G401 (cell line): ENCODE results near the gene GADL1. TPM values are rescaled to one million over a fixed set of nuclear protein-coding genes. Genes with fewer than 3 reads are reported as not detected.

Experiments
- DNase-seq: peaks from one replicate; pipeline ENCODE4 v3.0.0-alpha.2; 2015; ENCODE audit warnings: low spot score
- in situ Hi-C: cut with HindIII; loops from 2 replicates; pipeline ENCODE4 v1.10.0; 2016; ENCODE audit warnings: low sequenced_read_pairs, mixed read lengths
- total RNA-seq: library from RNA; depleted of rRNA; stranded (reverse); fragments of >200 nt; shearing (Covaris generic); gene quantifications from 2 replicates; pipeline ENCODE4 v1.2.3, GENCODE V29; 2014

GADL1 gene
- total RNA-seq, 1 experiment from 2014 or later, result not detected

DNA sequence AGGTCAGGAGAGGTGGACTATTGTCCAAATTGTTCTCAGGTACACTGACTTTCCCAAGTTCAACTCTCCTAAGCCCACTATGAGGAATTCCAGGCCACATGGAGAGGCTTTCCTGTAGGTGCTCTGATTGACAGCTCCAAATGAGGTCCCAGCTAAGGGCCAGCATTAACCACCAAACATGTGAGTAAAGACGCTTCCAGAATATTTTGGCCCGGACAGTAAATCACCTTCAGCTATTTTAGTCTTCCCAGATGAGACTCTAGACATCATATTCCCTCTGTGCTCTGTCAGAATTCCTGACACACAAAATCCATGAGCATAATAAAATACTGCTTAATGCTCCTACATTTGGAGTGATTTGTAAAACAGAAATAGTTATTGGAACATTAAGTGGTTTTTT lies 152.6 kb downstream of the GADL1 start:
- in situ Hi-C loops, result no loop called here
- no peak for DNase-seq

DNA sequence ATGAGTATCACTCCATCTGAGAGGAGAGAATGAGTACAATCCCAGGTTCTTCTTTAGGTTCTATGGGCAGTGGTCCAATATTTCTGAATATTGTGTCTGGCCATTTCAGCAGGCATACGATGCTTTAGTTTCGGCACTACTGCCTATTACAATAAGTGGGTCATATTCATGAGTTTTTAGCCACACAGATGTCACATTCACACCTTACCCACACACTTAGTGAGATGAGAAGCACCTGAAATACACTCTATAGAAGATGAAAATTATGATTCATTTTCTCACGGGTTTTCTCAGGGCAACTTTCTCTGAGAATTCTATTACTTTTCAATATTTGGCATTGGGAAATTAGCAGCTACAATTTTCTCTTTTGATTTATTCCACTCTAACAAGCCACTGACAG lies 155.9 kb downstream of the GADL1 start:
- DNase-seq, result no peak
- in situ Hi-C loops, result no loop called here

DNA sequence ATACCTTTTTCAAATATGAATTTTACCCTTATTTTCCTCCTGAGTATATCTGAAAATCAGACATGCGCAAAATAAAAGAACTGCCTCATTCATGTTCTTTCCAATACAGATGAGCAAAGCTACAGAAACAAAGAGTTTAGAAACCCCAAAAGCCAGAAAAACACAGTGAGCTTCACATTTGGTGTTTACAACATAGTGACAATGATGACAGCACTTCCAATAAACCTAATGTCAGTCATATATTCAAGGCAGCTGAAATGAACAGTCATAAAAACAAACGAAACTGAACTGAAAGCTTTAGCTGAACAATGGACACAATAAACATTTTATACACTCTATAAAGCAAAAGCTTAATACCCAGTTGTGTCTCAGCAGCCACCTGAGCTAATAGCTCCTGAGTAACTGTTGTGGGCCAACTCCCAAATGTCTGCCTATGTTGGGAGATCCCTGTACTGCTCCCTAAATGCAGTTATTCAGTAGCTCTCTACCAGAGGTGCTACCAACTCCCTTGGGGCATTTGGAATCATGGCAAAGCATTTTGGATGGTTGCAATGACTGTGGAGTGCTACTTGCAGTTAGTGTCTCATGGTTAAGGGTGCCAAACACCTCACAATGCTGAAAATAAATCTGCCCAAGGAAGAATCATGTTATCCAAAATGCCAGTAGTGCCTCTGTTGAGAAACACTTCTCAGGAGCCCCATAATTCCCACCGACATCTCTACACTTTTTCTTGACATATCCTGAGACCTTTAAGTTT lies 156.5 kb downstream of the GADL1 start:
- in situ Hi-C loops, result no loop called here
- DNase-seq, result no peak

DNA sequence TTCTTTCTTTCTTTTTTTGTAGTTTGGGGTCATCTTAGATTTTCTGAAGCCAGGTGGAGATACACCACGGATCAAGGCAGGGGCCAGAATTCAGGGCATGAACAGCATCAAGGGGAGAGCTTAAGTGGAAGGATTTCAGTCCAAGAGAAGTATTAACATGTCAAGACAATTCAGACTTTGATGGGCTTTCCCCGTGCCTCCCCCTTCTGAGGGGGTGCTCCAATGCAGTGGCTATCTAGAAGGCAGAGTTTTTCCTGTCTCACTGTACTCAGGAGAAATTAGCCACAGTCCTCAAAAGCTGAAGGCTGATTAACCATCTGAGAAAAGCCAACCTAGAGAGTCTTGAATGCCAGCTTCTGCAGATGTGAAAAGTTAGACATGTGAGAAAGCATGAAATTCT lies 160.8 kb downstream of the GADL1 start:
- in situ Hi-C loops, result no loop called here
- DNase-seq, result no peak

DNA sequence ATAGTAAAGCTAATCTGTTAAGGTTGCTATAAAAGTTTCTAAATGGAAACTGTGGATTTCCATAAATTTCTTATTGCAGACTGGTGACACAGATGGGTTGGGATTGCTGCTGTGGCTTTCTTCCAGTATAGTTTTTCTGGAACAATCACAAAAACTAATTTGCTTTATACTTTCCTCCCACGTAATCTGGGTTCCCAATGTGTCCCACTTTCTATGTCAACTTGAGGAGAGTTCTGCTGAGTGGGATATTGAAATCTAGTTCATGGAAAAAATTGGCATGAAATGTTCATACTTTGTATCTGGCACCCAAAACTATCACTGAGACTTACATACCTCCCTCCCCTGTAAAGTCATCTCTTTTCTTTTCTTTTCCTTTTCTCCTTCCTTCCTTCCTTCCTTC lies 161.3 kb downstream of the GADL1 start:
- in situ Hi-C loops, result no loop called here

DNA sequence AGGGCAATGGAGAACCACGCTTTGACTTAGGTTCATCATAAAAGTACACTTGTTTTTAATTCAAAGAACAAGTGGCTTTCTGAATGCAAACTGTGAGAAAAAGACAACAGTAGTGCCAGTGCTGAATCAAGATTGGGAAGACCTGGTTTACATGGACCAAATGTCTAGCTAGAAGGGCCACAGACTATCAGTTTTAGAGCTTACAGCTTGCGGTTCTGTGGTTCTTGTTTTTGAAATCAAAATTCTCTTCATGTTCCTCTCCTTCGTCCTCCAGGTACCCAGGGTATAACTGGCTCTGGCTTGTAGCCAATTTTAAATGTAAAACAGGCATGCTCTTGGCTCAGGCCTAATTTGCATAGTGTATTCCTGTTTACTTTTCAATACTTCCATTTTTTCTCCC lies 163.5 kb downstream of the GADL1 start:
- no peak for DNase-seq
- in situ Hi-C loops, result no loop called here

More for the DNA sequence above, 161.3 kb downstream of the GADL1 start:
- no peak for DNase-seq

DNA sequence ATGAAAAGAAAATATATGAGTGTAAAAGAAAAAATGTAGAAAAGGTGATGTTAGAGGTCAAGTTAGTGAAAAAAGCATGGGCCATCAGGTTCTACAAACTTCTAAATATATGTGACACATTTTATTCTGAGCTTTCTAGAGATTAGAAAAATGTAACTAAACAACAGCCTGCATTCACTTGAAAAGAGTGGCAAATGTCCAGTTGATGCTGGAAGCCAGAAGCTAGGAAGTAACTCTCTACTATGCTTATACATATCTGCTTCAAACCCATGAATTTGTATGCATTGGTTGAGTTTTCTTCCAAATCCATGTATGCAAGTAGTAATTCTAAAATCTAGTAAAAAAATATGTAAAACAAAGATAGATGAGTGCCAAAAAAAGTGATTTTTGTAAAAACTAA lies 164.5 kb downstream of the GADL1 start:
- no peak for DNase-seq
- in situ Hi-C loops, result no loop called here

DNA sequence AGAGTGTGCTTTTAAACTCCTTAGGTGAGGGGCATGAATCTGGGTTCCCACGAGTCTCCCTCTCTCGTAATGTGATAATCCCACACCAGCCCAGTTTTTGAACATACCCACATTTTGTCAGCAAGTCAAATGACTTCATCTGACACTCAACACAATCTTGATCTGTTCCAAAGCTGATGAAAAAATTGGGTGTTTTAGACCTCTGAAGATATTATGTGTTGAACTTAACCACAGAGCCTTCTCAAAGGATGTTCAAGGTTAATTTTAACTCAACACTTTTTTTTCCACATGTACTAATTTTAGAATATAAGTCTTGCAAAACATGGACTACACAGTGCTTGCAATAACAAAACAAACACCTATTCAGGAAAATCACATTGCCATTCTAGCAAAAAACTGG lies 164.9 kb downstream of the GADL1 start:
- in situ Hi-C loops, result no loop called here
- no peak for DNase-seq

DNA sequence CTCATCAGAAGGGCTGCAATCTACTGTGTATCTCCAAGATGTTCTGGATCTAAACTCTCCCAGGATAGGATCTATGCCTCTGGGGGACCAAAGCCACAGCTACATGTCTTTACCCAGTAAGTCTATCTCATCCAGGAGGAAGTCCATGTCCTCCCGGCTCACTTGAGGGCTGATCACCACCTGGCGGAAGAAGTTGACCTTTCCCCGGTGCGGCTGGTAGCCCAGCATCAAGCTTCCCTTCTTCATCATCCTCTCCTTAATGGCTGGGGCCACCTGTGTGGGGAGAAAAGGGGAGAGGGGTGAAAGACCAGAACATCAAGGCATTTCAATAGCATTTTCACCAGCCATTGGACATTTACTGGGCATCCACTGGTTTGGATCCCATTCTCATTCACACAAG lies 166.3 kb downstream of the GADL1 start:
- no peak for DNase-seq
- in situ Hi-C loops, result no loop called here

DNA sequence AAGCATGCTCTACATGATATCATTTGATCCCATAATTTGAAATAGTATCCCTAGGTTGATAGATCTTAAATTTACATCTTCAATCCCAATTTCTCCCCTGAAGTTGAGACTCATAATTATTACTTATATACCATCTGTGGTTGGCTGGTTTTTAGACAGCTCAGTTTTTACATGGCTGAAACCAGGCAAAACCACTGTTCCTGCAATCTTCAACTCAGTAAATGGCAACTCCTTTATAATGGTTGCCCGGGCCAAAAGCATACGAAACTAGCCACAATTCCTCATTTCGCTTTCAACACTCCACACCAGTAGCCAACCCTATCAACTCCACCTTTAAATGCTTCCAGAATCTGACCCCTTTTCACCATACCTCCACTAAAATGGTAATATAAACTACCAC lies 169.6 kb downstream of the GADL1 start:
- no peak for DNase-seq
- in situ Hi-C loops, result no loop called here

DNA sequence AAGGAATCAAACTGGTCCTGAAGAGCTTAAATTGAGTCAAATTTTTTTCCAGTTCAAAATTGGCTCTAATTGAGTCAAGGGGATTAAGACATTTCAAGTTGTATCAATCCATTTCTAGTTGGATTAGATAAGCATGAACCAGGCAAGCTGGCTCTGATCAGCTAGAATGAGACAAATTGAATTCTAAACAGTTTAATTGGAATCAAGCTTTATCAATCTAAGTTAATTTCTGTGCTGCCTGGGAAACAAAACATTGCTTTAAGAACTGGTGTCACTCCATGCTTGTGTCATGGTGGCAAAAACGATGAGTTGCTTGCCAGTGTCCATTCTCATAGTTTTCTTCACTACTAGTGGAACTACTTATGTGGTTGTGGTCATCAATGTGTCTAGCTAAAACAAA lies 171.2 kb downstream of the GADL1 start:
- DNase-seq, result no peak
- in situ Hi-C loops, result no loop called here

DNA sequence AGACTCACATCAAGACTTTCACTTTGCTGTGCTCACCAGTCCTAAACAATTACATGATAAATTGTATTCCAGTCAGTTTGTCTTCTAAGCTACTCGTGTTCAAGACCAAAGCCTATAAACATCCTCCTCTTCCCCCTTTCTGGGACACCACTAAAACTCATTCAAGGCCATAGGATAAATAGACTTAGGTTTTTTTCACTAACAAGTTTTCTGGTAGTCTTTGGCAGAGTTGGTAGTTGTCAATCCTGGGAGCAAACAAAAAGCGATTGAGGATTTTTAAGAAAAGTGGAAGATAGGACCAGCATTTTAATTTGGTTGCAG lies 173.2 kb downstream of the GADL1 start:
- DNase-seq, result no peak
- in situ Hi-C loops, result no loop called here

DNA sequence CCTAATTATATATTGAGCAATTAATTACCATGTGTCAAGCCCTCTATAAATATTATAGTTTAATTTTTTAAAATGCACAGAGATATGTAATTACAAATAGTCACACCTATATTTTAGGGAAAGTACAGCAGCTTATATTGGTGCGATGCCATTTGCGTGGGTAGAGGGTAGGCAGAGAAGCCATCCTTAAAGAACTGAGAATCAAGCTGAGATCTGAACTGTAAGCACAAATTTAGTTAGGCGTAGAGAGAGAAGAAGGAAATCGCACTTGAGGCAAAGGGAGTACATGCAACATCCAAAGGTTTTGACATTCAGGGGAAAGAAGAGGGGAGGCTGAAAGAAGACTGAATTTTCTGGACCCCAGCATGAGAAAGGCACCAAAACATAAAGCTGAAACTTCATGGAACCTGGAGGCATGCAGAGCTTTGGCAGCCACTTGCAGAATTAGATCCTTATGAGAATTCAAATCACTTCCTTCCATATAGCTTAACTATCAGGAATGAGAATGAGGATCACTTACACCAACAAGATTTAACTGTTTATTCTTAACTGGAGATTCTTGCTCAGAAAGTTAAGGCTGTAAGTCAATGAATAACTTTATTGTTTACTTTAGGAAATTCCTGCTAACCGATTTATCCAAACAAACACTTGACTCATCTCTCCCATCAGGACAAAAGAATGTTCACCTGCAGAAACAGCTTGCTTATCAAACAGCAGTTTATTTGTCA lies 173.7 kb downstream of the GADL1 start:
- in situ Hi-C loops, result no loop called here
- DNase-seq, result no peak

DNA sequence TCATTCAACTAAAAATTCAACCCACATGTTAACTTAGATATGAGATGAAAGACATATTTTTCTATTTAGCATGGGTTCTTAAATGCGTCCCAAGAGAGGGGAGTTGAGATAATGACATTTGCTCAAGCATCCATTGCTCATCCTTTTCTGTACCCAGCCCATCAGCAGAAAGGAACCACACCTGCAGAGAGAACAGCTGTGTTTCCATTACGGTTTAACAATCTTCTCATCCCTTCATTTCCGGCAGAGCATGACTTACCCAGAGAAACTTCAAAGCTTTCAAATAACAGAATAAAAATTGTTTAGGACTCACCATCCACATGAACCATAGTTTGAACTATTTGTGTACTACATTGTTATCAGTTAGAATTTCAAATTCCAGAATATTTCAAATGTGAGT lies 174.9 kb downstream of the GADL1 start:
- in situ Hi-C loops, result no loop called here
- no peak for DNase-seq

DNA sequence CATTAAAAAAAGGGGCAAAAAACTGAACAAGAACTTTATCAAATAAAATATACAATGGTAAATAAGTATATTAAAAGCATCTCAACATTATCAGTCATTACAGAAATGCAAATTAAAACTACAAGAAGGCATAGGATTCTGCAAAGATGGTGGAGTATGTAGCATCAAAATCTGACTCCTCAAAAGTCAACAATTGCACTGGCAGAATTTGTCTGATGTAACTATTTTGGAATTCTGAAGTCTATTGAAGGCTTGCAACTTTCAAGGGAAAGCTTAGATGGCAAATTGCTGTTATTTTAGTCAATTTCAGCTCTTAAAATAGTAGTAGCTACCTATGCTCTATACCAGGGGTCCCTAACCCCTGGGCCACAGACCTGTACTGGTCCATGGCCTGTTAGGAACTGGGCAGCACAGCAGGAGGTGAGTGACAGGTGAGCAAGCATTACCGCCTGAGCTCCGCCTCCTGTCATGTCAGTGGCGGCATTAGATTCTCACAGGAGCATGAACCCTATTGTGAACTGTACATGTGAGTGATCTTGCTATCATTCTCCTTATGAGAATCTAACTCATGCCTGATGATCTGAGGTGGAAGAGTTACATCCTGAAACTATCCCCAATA lies 180.5 kb downstream of the GADL1 start:
- in situ Hi-C loops, result no loop called here
- DNase-seq, result no peak

DNA sequence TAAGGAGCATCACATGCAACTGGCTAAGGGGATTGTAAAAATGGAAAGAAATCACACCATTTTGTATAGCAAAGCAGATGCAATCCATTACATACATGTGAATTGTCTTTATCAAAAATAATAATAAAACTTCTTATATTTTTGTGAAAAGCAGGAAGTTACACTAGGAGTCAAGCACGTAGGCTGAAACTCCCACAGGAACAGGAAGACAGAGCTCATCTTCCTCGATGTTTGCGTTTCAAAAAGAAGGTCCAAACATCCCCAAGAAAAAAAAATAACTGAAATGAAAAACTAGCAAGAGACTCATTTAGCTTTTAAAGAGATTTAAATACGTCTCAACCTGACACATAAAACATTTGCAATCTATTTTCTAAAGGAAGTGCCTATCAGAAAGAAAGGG lies 181.5 kb downstream of the GADL1 start:
- in situ Hi-C loops, result no loop called here
- DNase-seq, result no peak

DNA sequence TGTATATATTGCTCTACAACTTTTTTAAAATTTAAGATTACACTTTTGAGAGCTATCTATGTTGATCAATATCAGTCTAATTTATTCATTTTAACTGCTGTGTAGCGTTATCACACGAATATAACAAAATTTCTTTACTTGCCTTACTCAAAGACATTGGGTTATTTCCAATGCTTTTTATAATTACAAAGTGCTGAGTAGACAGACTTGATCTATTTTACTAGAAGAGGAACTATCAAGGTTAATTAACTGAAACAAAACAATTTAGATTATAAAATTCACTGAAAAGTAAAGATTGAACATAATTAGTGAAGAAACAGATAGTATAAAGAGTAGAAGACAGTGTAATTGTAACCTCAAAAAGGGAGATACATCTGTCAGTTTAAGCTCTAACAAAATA lies 182.6 kb downstream of the GADL1 start:
- DNase-seq, result no peak
- in situ Hi-C loops, result no loop called here

DNA sequence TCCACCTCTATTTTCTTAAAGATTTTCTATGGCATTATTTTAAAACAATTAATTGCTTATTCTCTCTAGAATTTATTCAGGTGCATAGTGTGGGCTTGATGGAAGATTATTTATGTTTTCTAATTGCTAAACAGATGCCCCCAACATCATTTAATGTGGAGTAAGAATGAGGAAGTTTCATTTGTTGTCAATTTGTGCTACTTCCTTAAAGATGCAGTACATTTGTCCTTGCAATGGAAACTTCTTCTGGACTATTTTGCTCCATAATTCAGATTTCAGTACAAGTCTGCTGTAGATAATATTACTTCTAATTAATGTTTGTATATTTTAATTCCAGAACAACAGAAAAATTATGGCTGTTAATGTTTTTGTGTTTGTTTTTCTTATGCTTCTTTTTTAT lies 183.3 kb downstream of the GADL1 start:
- in situ Hi-C loops, result no loop called here
- DNase-seq, result no peak

DNA sequence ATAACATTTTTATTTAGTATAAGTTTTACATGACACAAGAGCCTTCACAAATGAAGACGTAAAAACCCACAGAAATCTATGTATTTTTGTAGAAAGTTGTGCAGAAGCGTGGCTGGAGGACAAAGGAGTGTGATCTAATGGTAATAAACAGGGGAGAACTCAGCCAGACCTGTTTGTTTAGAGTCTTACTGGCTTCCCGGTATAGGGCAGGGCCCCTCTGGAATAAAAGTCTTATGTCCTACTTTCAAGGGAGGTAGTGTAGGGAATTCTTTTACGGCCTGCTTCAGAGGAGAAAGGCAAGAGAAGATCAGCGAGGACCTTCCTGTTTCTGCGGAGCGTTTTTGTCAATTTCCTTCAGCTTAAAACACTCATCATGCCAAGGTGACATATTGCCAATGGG lies 184.4 kb downstream of the GADL1 start:
- in situ Hi-C loops, result no loop called here
- no peak for DNase-seq

DNA sequence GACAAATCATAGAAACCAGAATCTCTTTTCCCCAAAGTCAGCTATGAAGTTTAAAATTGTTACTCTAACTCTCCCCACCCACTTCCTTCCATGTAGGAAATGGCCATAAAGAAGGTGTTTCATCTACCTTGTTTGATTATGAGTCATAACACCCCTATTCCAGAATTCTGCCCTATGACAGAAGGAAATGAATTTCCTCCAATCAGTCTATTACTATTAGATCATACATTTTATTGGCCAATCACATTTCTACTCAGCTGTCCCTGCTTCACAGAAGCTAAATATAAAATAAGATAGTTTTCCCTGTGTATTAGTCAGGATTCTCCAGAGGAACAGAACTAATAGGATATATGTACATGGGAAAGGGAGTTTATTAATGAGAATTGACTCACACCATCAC lies 186.0 kb downstream of the GADL1 start:
- DNase-seq, result no peak
- in situ Hi-C loops, result no loop called here

DNA sequence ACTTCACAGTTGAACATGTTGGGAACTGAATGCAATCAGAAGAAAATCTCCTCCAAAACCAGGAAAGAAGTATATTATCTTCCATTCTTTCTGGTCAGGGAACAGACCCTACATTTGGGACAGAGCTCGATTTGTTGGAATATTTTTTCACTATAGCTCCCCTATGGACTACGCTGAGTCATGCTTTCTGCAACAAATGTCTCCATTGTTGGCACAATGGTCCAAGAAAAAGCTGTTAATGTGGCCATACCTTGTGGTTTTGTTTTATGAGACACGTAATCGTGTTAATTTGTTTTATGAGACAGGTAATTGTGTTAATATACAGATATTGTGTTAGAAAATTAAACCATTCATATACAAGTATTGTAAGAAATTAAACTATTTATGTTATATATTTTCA lies 186.6 kb downstream of the GADL1 start:
- no peak for DNase-seq
- in situ Hi-C loops, result no loop called here
